Measurements from ENCODE around the gene SEMA4B. TPM values are rescaled to one million over a fixed set of nuclear protein-coding genes. Genes with fewer than 3 reads are reported as not detected.
A peak's percentile ranks its signal among the peaks of the same experiment; 100 is the strongest.

The SEMA4B gene
- polyA plus RNA-seq, 10 donors: 4.0 to 10.3 (median 6.6) TPM

GRCh38 chr15:90225047-90225446, 23.9 kb downstream of the SEMA4B start:
- DNase-seq: no peak

GRCh38 chr15:90225504-90226234, 24.5 kb downstream of the SEMA4B start:
- DNase-seq: no peak

- no peak for DNase-seq
Observed at GRCh38 chr15:90227336-90227735, 26.2 kb downstream of the SEMA4B start.

- DNase-seq: no peak
Observed at GRCh38 chr15:90227816-90228772, 27.0 kb downstream of the SEMA4B start.

GRCh38 chr15:90228960-90229359, 27.8 kb downstream of the SEMA4B start:
- DNase-seq: no peak

GRCh38 chr15:90230071-90230494, 29.0 kb downstream of the SEMA4B start:
- no peak for DNase-seq

GRCh38 chr15:90230610-90231009, 29.5 kb downstream of the SEMA4B start:
- no peak for DNase-seq

- no peak for DNase-seq
Observed at GRCh38 chr15:90231028-90232017, 30.2 kb downstream of the SEMA4B start.

- DNase-seq: no peak
Observed at GRCh38 chr15:90232196-90232595, 31.1 kb downstream of the SEMA4B start.

GRCh38 chr15:90232941-90233386, 31.8 kb downstream of the SEMA4B start:
- DNase-seq: no peak

- DNase-seq: peak; percentile 97 to 98 (median 97)
Observed at GRCh38 chr15:90233387-90234095, 32.4 kb downstream of the SEMA4B start, which contains the start of gene CIB1. CIB1 (minus strand) TSS chr15:90233941; CDS start chr15:90233885, 56 bp downstream.

GRCh38 chr15:90234096-90234988, 33.2 kb downstream of the SEMA4B start, which contains the start of gene GDPGP1:
GDPGP1 (plus strand) TSS chr15:90234209; CDS start chr15:90240909, 6,700 bp downstream.
- no peak for DNase-seq

- no peak for DNase-seq
Observed at GRCh38 chr15:90239371-90239770, 38.2 kb downstream of the SEMA4B start.

GRCh38 chr15:90240856-90241255, 39.7 kb downstream of the SEMA4B start:
- no peak for DNase-seq

GRCh38 chr15:90241343-90242192, 40.4 kb downstream of the SEMA4B start:
- no peak for DNase-seq

- no peak for DNase-seq
Observed at GRCh38 chr15:90243943-90244639, 43.0 kb downstream of the SEMA4B start.

GRCh38 chr15:90248789-90249202, 47.7 kb downstream of the SEMA4B start:
- peak in 1 of 3 donors; percentile 38 for DNase-seq
